Neuron (in vitro differentiated cells): ENCODE data around the gene CCDC177.

Source experiments
- H2AFZ ChIP-seq: one replicate; pipeline ENCODE4 v1.6.1; 2013; ENCODE audit warnings: low read depth, mild to moderate bottlenecking, inconsistent platforms, low read length, moderate library complexity
- H3K27me3 ChIP-seq: one replicate; pipeline ENCODE4 v1.6.1; 2013; ENCODE audit warnings: low read length; ENCODE audit not compliant: insufficient read depth
- H3K36me3 ChIP-seq: one replicate; pipeline ENCODE4 v1.6.1; 2013; ENCODE audit warnings: low read length; ENCODE audit not compliant: insufficient read depth
- H3K4me1 ChIP-seq: one replicate; pipeline ENCODE4 v1.6.1; 2013; ENCODE audit warnings: low read length; ENCODE audit not compliant: insufficient read depth
- H3K4me3 ChIP-seq: 2 replicates; pipeline ENCODE4 v1.5.1; 2013; ENCODE audit warnings: mild to moderate bottlenecking, low read length, moderate library complexity
- H3K9me3 ChIP-seq: one replicate; pipeline ENCODE4 v1.6.1; 2013; ENCODE audit warnings: low read length

Gene CCDC177

DNA sequence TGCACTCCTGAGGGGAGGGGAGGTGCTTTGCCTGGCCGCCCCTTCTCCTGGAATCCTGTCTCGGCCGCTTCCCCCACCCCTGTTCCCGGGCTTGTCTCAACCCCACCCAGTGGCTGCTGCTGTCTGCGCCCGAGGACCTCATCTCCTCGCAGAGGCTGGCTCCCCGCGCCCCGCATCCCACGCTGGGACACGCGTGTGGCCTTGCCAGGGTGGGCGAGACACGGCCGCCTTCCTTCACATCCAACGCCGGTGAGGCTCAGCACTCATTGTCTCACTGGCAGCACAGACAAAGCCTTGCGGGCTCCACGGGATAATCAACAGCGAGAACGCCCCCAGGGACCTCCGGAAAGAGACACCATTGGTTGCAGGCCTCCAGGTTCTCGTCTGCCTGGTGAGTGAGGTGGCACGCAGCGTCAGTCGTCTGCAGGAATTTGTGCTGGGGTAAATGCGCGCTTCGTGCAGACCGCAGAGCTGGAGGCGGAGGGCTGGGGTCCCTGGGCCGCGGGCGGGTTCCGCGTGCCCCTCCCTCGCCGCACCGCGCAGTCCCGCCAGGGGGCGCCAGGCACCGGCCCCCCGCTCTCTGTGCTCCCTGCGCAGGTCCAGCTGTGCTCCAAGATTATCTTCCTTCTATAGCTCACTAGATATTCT is 26.8 kb downstream of the CCDC177 start:
- no peaks in the 10 kb centered on the region for H3K27me3 ChIP-seq
- H3K4me3 ChIP-seq: no peak overlapping the region
- no peak overlapping the region for H2AFZ ChIP-seq
- peaks cover 2% of the 10 kb centered on the region for H3K9me3 ChIP-seq
- H3K36me3 ChIP-seq: no peaks in the 10 kb centered on the region
- H3K4me1 ChIP-seq: peaks cover 33% of the 10 kb centered on the region

DNA sequence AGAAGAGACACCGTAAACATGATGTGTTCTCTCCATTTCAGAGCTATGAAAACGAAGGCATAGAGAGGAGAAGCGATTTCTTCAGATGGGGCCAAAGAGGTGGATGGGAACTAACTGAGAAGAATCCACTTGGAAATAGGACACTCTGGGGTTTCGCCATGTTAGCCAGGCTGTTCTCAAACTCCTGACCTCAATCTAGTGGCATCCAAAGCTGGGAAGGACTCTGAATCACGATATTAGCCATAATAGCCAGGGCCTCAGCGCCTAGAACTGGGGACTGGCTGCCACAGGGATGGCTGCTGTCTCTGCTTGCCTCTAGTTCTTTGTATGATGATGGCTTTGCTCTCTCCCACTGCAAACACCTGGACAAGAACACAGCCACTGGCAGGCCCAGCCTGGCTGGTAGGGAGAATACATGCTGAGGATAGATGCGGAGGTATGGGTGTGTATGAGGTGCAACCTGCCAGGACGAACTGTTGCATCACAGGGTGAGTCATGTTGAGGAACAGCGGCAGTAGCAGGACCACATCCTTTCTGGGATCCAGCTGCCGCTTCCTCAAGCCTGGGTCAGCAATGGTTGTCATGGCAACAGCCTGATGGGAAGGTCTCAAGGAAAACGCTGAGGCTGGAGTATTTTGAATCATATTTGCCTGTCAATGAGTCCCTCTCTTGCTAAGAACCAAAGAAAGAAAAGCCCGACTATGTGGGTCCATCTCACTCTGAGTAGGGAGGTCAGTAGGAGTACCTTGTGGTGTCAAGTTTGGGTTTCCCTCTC is 31.1 kb downstream of the CCDC177 start:
- H3K4me1 ChIP-seq: peaks cover 20% of the 10 kb centered on the region
- H2AFZ ChIP-seq: no peak overlapping the region
- H3K27me3 ChIP-seq: no peaks in the 10 kb centered on the region
- H3K36me3 ChIP-seq: no peaks in the 10 kb centered on the region
- peaks cover 2% of the 10 kb centered on the region for H3K9me3 ChIP-seq
- H3K4me3 ChIP-seq: no peak overlapping the region

DNA sequence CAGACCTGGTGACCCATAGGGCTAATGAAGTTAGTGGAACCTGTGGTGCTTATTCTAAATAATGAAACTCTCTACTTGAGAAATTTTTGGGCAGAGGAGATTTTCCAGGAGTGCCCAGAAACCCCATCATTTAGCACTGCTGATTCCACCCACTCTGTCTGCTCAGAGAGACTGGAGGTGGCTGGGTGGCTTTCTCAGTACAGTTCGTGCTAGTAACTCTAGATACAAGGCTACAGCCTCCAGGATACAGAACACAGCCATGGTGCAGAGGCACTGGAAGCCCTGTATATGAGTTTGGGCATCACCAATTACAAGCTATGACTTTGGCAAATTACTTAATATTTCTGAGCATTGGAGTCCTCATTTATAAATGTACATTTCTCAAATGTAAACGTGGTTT is 32.4 kb downstream of the CCDC177 start:
- Histone ChIP-seq H2AFZ (no peak overlapping the region), H3K36me3 (no peaks in the 10 kb centered on the region), H3K9me3 (peaks cover 2% of the 10 kb centered on the region), H3K4me1 (peaks cover 20% of the 10 kb centered on the region), H3K4me3 (no peak overlapping the region), H3K27me3 (no peaks in the 10 kb centered on the region)

DNA sequence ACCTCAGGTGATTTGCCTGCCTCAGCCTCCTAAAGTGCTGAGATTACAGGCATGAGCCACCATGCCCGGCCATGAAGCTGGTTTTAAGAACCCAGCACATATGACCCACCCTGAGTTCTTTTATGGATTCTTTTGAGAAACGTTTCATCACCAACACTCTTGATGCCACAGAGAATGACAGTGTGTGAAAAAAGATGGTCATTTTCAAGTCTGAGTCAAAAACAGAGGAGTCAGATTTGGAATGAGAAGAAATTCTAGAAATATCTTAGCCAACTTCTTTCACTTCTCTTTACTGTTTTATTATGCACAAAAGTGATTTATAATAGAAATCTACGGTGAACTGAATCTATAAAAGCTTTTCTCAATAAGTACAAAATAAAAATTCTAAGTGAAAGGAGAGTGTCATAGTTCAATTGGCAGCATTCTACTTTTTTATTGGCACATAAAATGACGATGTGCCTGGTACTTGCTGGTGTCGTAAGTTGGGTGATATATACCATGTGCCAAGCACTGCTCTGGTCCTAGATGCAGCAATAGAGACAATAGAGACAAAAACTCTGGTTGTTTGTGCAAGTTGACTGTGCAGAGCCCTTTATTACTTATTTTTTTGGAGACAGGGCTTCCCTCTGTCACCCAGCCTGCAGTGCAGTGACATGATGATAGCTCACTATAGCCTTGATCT is 33.9 kb downstream of the CCDC177 start:
- H3K9me3 ChIP-seq: peaks cover 2% of the 10 kb centered on the region
- no peak overlapping the region for H3K4me3 ChIP-seq
- no peaks in the 10 kb centered on the region for H3K27me3 ChIP-seq
- H3K4me1 ChIP-seq: peaks cover 20% of the 10 kb centered on the region
- no peaks in the 10 kb centered on the region for H3K36me3 ChIP-seq
- H2AFZ ChIP-seq: no peak overlapping the region

DNA sequence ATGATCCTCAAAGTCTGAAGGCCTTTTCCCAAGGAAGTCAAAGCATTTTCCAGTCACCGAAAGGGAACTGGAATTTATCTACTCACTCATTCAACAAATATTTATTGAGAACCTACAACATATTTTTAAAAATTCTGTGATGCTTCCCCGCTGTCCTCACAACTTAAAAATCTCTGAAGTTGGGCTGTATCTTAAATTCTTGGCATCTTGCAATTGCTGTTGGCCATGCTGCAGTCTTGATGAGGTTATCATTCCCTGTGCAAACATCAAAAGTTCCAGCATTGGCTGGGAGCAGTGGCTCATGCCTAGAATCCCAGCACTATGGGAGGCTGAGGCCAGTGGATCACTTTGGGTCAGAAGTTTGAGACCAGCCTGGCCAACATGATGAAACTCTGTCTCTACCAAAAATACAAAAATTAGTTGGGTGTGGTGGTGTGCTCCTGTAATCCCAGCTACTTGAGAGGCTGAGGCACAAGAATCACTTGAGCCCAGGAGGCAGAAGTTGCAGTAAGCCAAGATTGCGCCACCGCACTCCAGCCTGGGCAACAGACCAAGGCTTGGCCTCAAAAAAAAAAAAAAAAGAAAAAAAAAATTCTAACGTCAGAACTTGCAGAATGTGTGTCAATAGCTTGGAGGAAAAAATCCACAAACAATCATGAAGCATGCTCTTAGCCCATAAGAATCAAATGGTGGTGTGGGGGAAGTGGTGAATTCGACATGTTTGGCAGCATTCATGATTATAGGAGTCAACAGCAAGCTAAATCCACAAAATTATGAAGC is 34.9 kb downstream of the CCDC177 start:
- Histone ChIP-seq H3K27me3 (no peaks in the 10 kb centered on the region), H3K4me1 (peaks cover 23% of the 10 kb centered on the region), H3K36me3 (no peaks in the 10 kb centered on the region), H3K4me3 (no peak overlapping the region), H3K9me3 (no peaks in the 10 kb centered on the region), H2AFZ (no peak overlapping the region)

GRCh38 chr14:69538766-69539165 is 35.9 kb downstream of the CCDC177 start:
- Histone ChIP-seq H3K27me3 (no peaks in the 10 kb centered on the region), H3K4me3 (no peak overlapping the region), H3K4me1 (peaks cover 15% of the 10 kb centered on the region), H3K36me3 (no peaks in the 10 kb centered on the region), H3K9me3 (no peaks in the 10 kb centered on the region), H2AFZ (no peak overlapping the region)

DNA sequence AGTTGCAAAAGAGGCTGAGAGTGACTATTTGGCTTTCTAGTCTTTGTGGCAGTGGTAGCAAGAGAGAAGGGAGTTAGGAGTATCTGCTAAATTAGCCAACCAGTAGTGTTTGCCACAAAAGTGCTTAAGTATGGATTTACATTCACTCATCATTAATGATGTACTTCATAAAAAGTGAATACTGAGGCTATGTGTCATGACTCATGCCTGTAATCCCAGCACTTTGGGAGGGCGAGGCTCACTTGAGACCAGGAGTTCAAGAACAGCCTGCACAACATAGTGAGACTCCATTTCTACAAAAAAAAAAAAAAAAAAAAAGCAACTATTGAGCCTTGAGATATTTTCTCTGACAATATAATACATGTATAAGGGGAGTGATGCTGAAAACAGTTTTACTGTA is 36.8 kb downstream of the CCDC177 start:
- Histone ChIP-seq H3K4me3 (no peak overlapping the region), H3K27me3 (no peaks in the 10 kb centered on the region), H3K4me1 (peaks cover 7% of the 10 kb centered on the region), H3K9me3 (no peaks in the 10 kb centered on the region), H2AFZ (no peak overlapping the region), H3K36me3 (no peaks in the 10 kb centered on the region)

DNA sequence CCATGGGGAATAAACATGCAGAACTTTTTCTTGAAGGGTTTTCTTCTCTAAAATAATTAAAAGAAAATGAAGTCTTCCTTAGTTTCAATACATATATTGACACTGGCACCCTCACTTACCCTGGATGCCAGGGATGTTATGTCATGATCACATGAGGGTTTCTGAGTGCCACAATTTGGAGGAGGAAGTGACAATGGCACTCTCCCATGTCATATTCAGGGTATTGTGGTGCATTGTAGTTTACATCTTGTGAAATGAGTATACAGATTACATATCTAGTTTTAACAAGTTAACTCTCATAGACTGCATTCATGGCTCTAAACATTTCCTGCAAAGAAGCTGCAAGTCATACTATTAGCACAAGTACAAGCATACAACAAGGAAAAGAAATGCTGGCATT is 37.7 kb downstream of the CCDC177 start:
- no peak overlapping the region for H2AFZ ChIP-seq
- no peaks in the 10 kb centered on the region for H3K9me3 ChIP-seq
- H3K4me3 ChIP-seq: no peak overlapping the region
- H3K4me1 ChIP-seq: peaks cover 3% of the 10 kb centered on the region
- H3K36me3 ChIP-seq: no peaks in the 10 kb centered on the region
- H3K27me3 ChIP-seq: peaks cover 2% of the 10 kb centered on the region

DNA sequence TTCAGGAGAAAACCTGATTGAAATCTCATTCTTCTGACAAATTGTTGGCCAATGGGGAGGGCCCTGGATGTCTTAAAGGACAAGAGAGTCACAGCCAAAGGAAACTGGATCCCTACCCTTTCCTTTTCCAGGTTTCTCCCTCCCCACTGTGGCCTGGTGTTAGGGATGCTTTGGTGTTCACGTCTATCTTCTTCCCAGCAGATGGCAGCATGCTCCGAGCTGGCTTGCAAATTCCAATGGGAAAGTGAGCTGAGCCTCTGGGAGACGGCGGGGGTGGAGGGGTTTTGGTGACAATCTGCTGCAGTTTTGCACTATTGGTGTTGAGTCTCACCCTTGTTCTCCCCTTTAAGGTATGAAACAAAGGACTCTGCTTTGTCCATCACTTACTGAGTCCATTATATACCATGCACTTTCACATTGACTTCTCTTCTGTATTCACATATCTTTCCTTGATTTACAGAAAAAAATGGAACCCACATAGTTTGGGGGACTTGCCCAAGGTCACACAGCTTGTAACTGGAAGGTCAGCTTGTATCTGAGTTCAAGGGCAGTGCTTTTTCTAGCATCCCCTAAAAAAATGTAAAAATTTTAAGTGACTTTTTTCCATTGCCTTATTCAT is 39.3 kb downstream of the CCDC177 start:
- H3K9me3 ChIP-seq: no peaks in the 10 kb centered on the region
- peaks cover 5% of the 10 kb centered on the region for H3K27me3 ChIP-seq
- H3K4me3 ChIP-seq: no peak overlapping the region
- no peak overlapping the region for H2AFZ ChIP-seq
- peaks cover 3% of the 10 kb centered on the region for H3K4me1 ChIP-seq
- no peaks in the 10 kb centered on the region for H3K36me3 ChIP-seq

GRCh38 chr14:69532561-69533340 is 41.9 kb downstream of the CCDC177 start:
- H3K27me3 ChIP-seq: peaks cover 11% of the 10 kb centered on the region
- peaks cover 3% of the 10 kb centered on the region for H3K4me1 ChIP-seq
- no peak overlapping the region for H3K4me3 ChIP-seq
- H3K9me3 ChIP-seq: no peaks in the 10 kb centered on the region
- no peaks in the 10 kb centered on the region for H3K36me3 ChIP-seq
- H2AFZ ChIP-seq: no peak overlapping the region

GRCh38 chr14:69531135-69531534 is 43.5 kb downstream of the CCDC177 start:
- H3K36me3 ChIP-seq: no peaks in the 10 kb centered on the region
- H3K4me1 ChIP-seq: peaks cover 3% of the 10 kb centered on the region
- no peak overlapping the region for H3K4me3 ChIP-seq
- no peak overlapping the region for H2AFZ ChIP-seq
- H3K27me3 ChIP-seq: peaks cover 13% of the 10 kb centered on the region
- no peaks in the 10 kb centered on the region for H3K9me3 ChIP-seq

GRCh38 chr14:69530095-69530494 is 44.6 kb downstream of the CCDC177 start:
- no peaks in the 10 kb centered on the region for H3K36me3 ChIP-seq
- no peak overlapping the region for H2AFZ ChIP-seq
- no peaks in the 10 kb centered on the region for H3K9me3 ChIP-seq
- no peak overlapping the region for H3K4me3 ChIP-seq
- H3K27me3 ChIP-seq: peaks cover 13% of the 10 kb centered on the region
- no peaks in the 10 kb centered on the region for H3K4me1 ChIP-seq
